ENCODE data around the gene FANCD2. TPM values are rescaled to one million over a fixed set of nuclear protein-coding genes. Genes with fewer than 3 reads are reported as not detected.

The FANCD2 gene
- polyA plus RNA-seq, 1 of the 3 experiments (the other 2 are of a cell fraction) = 7.3 TPM

DNA sequence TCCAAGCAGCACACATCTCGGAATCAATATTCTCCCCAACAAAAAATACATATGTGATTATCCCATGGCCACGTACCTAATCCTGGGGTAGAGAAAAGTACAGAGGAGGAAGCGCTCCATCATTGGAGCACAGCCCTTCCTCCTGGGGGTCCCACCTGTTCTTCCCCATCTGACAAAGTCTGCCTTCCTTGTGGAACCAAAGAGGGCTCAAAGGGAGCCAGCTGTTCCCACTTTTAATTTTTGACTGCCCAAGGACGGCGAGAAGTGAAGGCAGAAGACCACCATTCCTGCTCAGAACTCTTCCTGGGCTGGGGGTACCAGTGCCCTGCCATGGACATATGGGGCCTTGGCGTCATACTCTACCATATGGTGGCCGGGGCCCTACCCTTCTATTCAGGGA lies 14.1 kb upstream of the FANCD2 start:
- Histone ChIP-seq H3K27me3 (ENCODE audit: insufficient read depth) (no peaks in the 10 kb centered on the region), H3K9me2 (no peaks in the 10 kb centered on the region), H3F3A (replicated peaks; ENCODE audit: insufficient read depth) (peaks cover 12% of the 10 kb centered on the region), H3K36me3 (replicated peaks in 1 of 2; ENCODE audit: control insufficient read depth in 1 of 2, insufficient read depth in 2 of 2, low read length in 1 of 2) (no peaks in the 10 kb centered on the region), H3K4me3 (ENCODE audit: low read depth in 2 of 2, low read length in 1 of 2) (no peak overlapping the region), H4K20me1 (ENCODE audit: insufficient read depth) (no peaks in the 10 kb centered on the region), H3K4me2 (no peak overlapping the region), H3K27ac (ENCODE audit: low read depth in 2 of 2, low read length in 1 of 2) (no peak overlapping the region), H2AFZ (ENCODE audit: low read depth) (no peak overlapping the region), H3K9ac (no peak overlapping the region), H3K79me2 (ENCODE audit: insufficient read depth) (no peaks in the 10 kb centered on the region; the same call in 1 of the 2 replicates), H3K9me3 (no peaks in the 10 kb centered on the region), H3K4me1 (ENCODE audit: control insufficient read depth in 1 of 2, insufficient read depth in 2 of 2, low read depth in 1 of 2, low read length in 1 of 2) (peaks cover 7 to 22% of the 10 kb centered on the region in 2 experiments; a peak in 2 of 4 replicates)
- no peak for DNase-seq
- POLR2A ChIA-PET = interaction anchor here (1.7 kb wide), 1 partner anchor 14 kb away, joined by 5 read pairs; the partner anchor contains the start of gene FANCD2
- CTCF ChIA-PET = no interaction called here
- WGBS (ENCODE audit: low lambda C conversion rate) = 91% methylated on average over 7 of the region's 7 CpGs
- TF ChIP-seq EZH2phosphoT487 (IDR thresholded peaks at IDR 0.05; ENCODE audit: borderline replicate concordance, low read depth) (no peak), REST (IDR thresholded peaks at IDR 0.05; ENCODE audit: low read depth, low read length) (no peak), MAX (IDR thresholded peaks at IDR 0.05; ENCODE audit: low read depth) (no peak), IRF3 (IDR thresholded peaks at IDR 0.05; ENCODE audit: low read depth, low read length) (no peak), SMC3 (IDR thresholded peaks at IDR 0.05; ENCODE audit: low read depth, low read length) (no peak), ZBTB33 (IDR thresholded peaks at IDR 0.05; ENCODE audit: borderline replicate concordance, low read depth) (no peak), CTCF (IDR thresholded peaks at IDR 0.05) (no peak), TEAD4 (IDR thresholded peaks at IDR 0.05; ENCODE audit: borderline replicate concordance, insufficient read depth) (no peak)
- TF ChIP-seq, protein P1, sequence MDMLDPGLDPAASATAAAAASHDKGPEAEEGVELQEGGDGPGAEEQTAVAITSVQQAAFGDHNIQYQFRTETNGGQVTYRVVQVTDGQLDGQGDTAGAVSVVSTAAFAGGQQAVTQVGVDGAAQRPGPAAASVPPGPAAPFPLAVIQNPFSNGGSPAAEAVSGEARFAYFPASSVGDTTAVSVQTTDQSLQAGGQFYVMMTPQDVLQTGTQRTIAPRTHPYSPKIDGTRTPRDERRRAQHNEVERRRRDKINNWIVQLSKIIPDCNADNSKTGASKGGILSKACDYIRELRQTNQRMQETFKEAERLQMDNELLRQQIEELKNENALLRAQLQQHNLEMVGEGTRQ (IDR thresholded peaks at IDR 0.05; ENCODE audit: borderline replicate concordance, low read depth, low read length) = no peak
